DMS153 (cell line): ENCODE results near the gene TMEM247.

Experiments
- DNase-seq: peaks from one replicate; lab custom pipeline; 2025; lab: John Stamatoyannopoulos, UW

TMEM247 gene

GRCh38 chr2:46479265-46479664, at the start of gene TMEM247:
Gene TMEM247 (plus strand): TSS chr2:46479565.
- DNase-seq: no peak

GRCh38 chr2:46430413-46430812, 49.0 kb upstream of the TMEM247 start:
- DNase-seq: no peak

- DNase-seq: no peak
These were observed 48.4 kb upstream of the TMEM247 start for GRCh38 chr2:46430992-46431391.

GRCh38 chr2:46431481-46432235, 47.7 kb upstream of the TMEM247 start:
- no peak for DNase-seq

GRCh38 chr2:46434851-46435273, 44.5 kb upstream of the TMEM247 start:
- no peak for DNase-seq

GRCh38 chr2:46435353-46435752, 44.0 kb upstream of the TMEM247 start:
- DNase-seq: no peak

GRCh38 chr2:46435796-46436360, 43.5 kb upstream of the TMEM247 start:
- no peak for DNase-seq

- DNase-seq: no peak
These were observed 42.6 kb upstream of the TMEM247 start for GRCh38 chr2:46436800-46437199.

GRCh38 chr2:46438102-46438501, 41.3 kb upstream of the TMEM247 start:
- no peak for DNase-seq

- DNase-seq: no peak
These were observed 40.6 kb upstream of the TMEM247 start for GRCh38 chr2:46438794-46439193.

- DNase-seq: no peak
These were observed 39.8 kb upstream of the TMEM247 start for GRCh38 chr2:46439582-46439981.

GRCh38 chr2:46441838-46442712, 37.3 kb upstream of the TMEM247 start:
- DNase-seq: no peak

GRCh38 chr2:46444732-46445131, 34.6 kb upstream of the TMEM247 start:
- no peak for DNase-seq

GRCh38 chr2:46445556-46445955, 33.8 kb upstream of the TMEM247 start:
- no peak for DNase-seq

- no peak for DNase-seq
These were observed 32.3 kb upstream of the TMEM247 start for GRCh38 chr2:46446871-46447568.

GRCh38 chr2:46447649-46448048, 31.7 kb upstream of the TMEM247 start:
- no peak for DNase-seq

- DNase-seq: no peak
These were observed 31.3 kb upstream of the TMEM247 start for GRCh38 chr2:46448111-46448510.

GRCh38 chr2:46448641-46449040, 30.7 kb upstream of the TMEM247 start:
- DNase-seq: no peak

- DNase-seq: no peak
These were observed 29.7 kb upstream of the TMEM247 start for GRCh38 chr2:46449700-46450099.

GRCh38 chr2:46451131-46451711, 28.1 kb upstream of the TMEM247 start:
- no peak for DNase-seq

- DNase-seq: no peak
These were observed 22.6 kb upstream of the TMEM247 start for GRCh38 chr2:46456789-46457188.
